Right lobe of liver (tissue), 6 donors: ENCODE measurements around the gene CC2D2A. TPM values are rescaled to one million over a fixed set of nuclear protein-coding genes. Genes with fewer than 3 reads are reported as not detected.

Experiments used
- ATAC-seq, 4 donors: fragments of 200-7000 bp; cut with Tn5 transposase; one replicate each; pipeline ENCODE4 v1.9.1; 2020; ENCODE audit warnings: mild to moderate bottlenecking in 4 of 4, moderate library complexity in 4 of 4
- DNase-seq, 3 donors: peaks; one replicate each; pipeline ENCODE4 v3.0.0-alpha.2; 2020
- H3K27ac ChIP-seq, 3 donors: fragments of 200-600 bp; one replicate each; pipeline ENCODE4 v1.8.0; 2022
- H3K27me3 ChIP-seq, 2 donors: fragments of 200-600 bp; one replicate each; pipeline ENCODE4 v1.8.0; 2022
- H3K36me3 ChIP-seq, 4 donors: fragments of 200-600 bp; sonication (generic) in 1 of 4; one replicate each; pipeline versions ENCODE4 v1.5.1 to v1.8.0; 2017 to 2022; ENCODE audit warnings: control low read depth in 1 of 4
- H3K4me1 ChIP-seq, 4 donors: fragments of 200-600 bp; sonication (generic) in 1 of 4; one replicate each; pipeline versions ENCODE4 v1.5.1 to v1.8.0; 2017 to 2022; ENCODE audit warnings: control low read depth in 1 of 4
- H3K4me3 ChIP-seq, 3 donors: fragments of 200-600 bp; one replicate each; pipeline ENCODE4 v1.8.0; 2022
- H3K9me3 ChIP-seq, 4 donors: fragments of 200-600 bp; sonication (generic) in 1 of 4; one replicate each; pipeline versions ENCODE4 v1.5.1 to v1.8.0; 2017 to 2022; ENCODE audit warnings: control low read depth in 1 of 4
- CTCF ChIP-seq, 4 donors: fragments of 200-600 bp in 3 of 4; fragments of 450-650 bp in 1 of 4; IDR thresholded peaks; one replicate each; pipeline versions ENCODE4 v1.5.1 to v1.8.0; 2016 to 2022; ENCODE audit warnings: antibody characterized with exemption in 4 of 4, mild to moderate bottlenecking in 2 of 4
- POLR2A ChIP-seq: fragments of 450-650 bp; IDR thresholded peaks from one replicate; pipeline ENCODE4 v1.6.1; 2017; ENCODE audit warnings: antibody characterized with exemption, mild to moderate bottlenecking
- WGBS: methylation state at CpG from one replicate; pipeline ENCODE4 v1.1.6; 2018; ENCODE audit warnings: low coverage, low lambda C conversion rate; ENCODE audit not compliant: insufficient coverage; ENCODE audit errors: missing lambda C conversion rate; 5-methylcytosine and 5-hydroxymethylcytosine counted together
- intact Hi-C, 2 donors: fragments of 100-400 bp; cut with DNase I; formaldehyde crosslinking; loops; one replicate each; pipeline versions ENCODE4 v1.11.2 to v1.14.1; 2022
- long read RNA-seq: library from polyadenylated mRNA; unstranded; transcript quantifications from one replicate; pipeline ENCODE4 v2.0.0, GENCODE V29; 2019
- total RNA-seq, 6 experiments: library from RNA; depleted of rRNA in 2 of 6; stranded (reverse); fragments of >200 nt in 2 of 6; fragmentation: NEBNext Ultra II Directional in 3 of 6; extraction: Animal tissue kit (Norgen Biotek cat#: 25700) in 3 of 6; gene quantifications; one replicate each; pipeline versions ENCODE4 v1.1.0 to v1.2.4, GENCODE V29; 2016 to 2023
- donor health status: DM: no; HTN: yes; CAD: no.
- donor health status: DM: no; HTN: no; CAD: no.
- donor health status: DM: no; HTN: no; CAD: no.
- donor health status: DM: no; HTN: yes; CAD: no.
- donor health status: DM: no; HTN: yes; CAD: no.

The CC2D2A gene
- 1 to 10 TPM; 1.7 to 6.5 (median 3.2) TPM for total RNA-seq
- long read RNA-seq: 0 reads

- ATAC-seq (peak; percentile 66 to 87 (median 73)), DNase-seq (no peak)
- Histone ChIP-seq H3K27me3 (no peaks in the 10 kb centered on the region), H3K36me3 (no peaks in the 10 kb centered on the region), H3K4me3 (peak within 1 kb of the TSS; percentile 37 to 54 (median 41)), H3K27ac (peak within 1 kb of the TSS in 1 of 3 donors; percentile 14), H3K4me1 (no peaks in the 10 kb centered on the region), H3K9me3 (no peaks in the 10 kb centered on the region)
- intact Hi-C loops: loop anchor here in 1 of 2 donors (5.0 kb wide), 1 partner anchor 483 kb away; no protein-coding TSS in a partner anchor
- 31% methylated on average over 14 of the region's 14 CpGs for WGBS
- no peak for TF ChIP-seq CTCF (IDR thresholded peaks at IDR 0.05)
- no peak for TF ChIP-seq POLR2A
Measured at GRCh38 chr4:15469402-15470127, at the start of gene CC2D2A. Gene CC2D2A, plus strand, starts transcription at chr4:15469882. Its CDS starts 6,051 bp downstream, at chr4:15475933.

- H3K27ac ChIP-seq: no peak overlapping the region
- no peaks in the 10 kb centered on the region for H3K27me3 ChIP-seq
- DNase-seq (no peak), ATAC-seq (no peak)
- H3K4me1 ChIP-seq: no peaks in the 10 kb centered on the region
- TF ChIP-seq CTCF (IDR thresholded peaks at IDR 0.05): no peak
- no peak for TF ChIP-seq POLR2A
- H3K36me3 ChIP-seq: no peaks in the 10 kb centered on the region
- no peaks in the 10 kb centered on the region for H3K9me3 ChIP-seq
- 83% methylated on average over 2 of the region's 2 CpGs for WGBS
- H3K4me3 ChIP-seq: no peak overlapping the region
- intact Hi-C loops: no loop called here
Measured at GRCh38 chr4:15420642-15421041, 49.0 kb upstream of the CC2D2A start.

- Histone ChIP-seq H3K27ac (no peak overlapping the region), H3K36me3 (no peaks in the 10 kb centered on the region), H3K9me3 (no peaks in the 10 kb centered on the region), H3K4me1 (no peaks in the 10 kb centered on the region), H3K27me3 (no peaks in the 10 kb centered on the region), H3K4me3 (no peak overlapping the region)
- 46% methylated on average over 2 of the region's 5 CpGs for WGBS
- TF ChIP-seq POLR2A: no peak
- no peak for TF ChIP-seq CTCF (IDR thresholded peaks at IDR 0.05)
- DNase-seq (no peak), ATAC-seq (peak in 1 of 4 donors; percentile 44)
- intact Hi-C loops: no loop called here
Measured at GRCh38 chr4:15423285-15423711, 46.4 kb upstream of the CC2D2A start.

- Histone ChIP-seq H3K27me3 (no peaks in the 10 kb centered on the region), H3K4me1 (no peaks in the 10 kb centered on the region), H3K36me3 (no peaks in the 10 kb centered on the region), H3K4me3 (no peak overlapping the region), H3K27ac (no peak overlapping the region), H3K9me3 (no peaks in the 10 kb centered on the region)
- no peak for TF ChIP-seq CTCF (IDR thresholded peaks at IDR 0.05)
- no peak for TF ChIP-seq POLR2A
- intact Hi-C loops: no loop called here
- 82% methylated on average over 2 of the region's 2 CpGs for WGBS
- DNase-seq (no peak), ATAC-seq (no peak)
Measured at GRCh38 chr4:15425520-15425919, 44.2 kb upstream of the CC2D2A start.
